ENCODE results near the gene MMP21.

DNA sequence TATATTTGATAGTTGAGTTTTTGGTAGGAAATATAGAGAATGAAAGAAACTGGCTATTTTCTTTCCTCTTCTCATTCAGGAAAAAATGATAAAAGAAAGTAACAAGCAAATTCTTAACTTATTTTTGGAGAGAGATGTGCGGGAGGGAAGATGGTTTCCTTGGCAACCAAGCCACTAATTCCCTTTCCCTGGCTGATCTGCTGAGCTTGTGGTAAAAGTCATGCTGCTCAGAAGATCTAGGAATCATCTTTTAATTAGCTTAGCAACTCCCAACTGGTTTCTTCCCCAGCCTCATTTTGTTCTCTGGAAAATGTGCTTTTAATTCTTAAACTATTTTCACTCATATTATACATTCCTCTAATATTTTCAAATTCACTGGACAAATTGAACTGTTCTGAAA is 35.6 kb upstream of the MMP21 start:
- no peak for TF ChIP-seq EP300 (conservative IDR thresholded peaks at IDR 0.05; ENCODE audit: poor library complexity, severe bottlenecking)
- TF ChIP-seq, protein P1, sequence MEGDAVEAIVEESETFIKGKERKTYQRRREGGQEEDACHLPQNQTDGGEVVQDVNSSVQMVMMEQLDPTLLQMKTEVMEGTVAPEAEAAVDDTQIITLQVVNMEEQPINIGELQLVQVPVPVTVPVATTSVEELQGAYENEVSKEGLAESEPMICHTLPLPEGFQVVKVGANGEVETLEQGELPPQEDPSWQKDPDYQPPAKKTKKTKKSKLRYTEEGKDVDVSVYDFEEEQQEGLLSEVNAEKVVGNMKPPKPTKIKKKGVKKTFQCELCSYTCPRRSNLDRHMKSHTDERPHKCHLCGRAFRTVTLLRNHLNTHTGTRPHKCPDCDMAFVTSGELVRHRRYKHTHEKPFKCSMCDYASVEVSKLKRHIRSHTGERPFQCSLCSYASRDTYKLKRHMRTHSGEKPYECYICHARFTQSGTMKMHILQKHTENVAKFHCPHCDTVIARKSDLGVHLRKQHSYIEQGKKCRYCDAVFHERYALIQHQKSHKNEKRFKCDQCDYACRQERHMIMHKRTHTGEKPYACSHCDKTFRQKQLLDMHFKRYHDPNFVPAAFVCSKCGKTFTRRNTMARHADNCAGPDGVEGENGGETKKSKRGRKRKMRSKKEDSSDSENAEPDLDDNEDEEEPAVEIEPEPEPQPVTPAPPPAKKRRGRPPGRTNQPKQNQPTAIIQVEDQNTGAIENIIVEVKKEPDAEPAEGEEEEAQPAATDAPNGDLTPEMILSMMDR (IDR thresholded peaks at IDR 0.05; ENCODE audit: poor library complexity, severe bottlenecking) = no peak
- TF ChIP-seq TAF1 (IDR thresholded peaks at IDR 0.05; ENCODE audit: low read depth) = no peak
- no peak for TF ChIP-seq MXI1 (conservative IDR thresholded peaks at IDR 0.05; ENCODE audit: poor library complexity, severe bottlenecking)
- TF ChIP-seq SMC3 (conservative IDR thresholded peaks at IDR 0.05; ENCODE audit: poor library complexity) = no peak
- TF ChIP-seq, protein P2, sequence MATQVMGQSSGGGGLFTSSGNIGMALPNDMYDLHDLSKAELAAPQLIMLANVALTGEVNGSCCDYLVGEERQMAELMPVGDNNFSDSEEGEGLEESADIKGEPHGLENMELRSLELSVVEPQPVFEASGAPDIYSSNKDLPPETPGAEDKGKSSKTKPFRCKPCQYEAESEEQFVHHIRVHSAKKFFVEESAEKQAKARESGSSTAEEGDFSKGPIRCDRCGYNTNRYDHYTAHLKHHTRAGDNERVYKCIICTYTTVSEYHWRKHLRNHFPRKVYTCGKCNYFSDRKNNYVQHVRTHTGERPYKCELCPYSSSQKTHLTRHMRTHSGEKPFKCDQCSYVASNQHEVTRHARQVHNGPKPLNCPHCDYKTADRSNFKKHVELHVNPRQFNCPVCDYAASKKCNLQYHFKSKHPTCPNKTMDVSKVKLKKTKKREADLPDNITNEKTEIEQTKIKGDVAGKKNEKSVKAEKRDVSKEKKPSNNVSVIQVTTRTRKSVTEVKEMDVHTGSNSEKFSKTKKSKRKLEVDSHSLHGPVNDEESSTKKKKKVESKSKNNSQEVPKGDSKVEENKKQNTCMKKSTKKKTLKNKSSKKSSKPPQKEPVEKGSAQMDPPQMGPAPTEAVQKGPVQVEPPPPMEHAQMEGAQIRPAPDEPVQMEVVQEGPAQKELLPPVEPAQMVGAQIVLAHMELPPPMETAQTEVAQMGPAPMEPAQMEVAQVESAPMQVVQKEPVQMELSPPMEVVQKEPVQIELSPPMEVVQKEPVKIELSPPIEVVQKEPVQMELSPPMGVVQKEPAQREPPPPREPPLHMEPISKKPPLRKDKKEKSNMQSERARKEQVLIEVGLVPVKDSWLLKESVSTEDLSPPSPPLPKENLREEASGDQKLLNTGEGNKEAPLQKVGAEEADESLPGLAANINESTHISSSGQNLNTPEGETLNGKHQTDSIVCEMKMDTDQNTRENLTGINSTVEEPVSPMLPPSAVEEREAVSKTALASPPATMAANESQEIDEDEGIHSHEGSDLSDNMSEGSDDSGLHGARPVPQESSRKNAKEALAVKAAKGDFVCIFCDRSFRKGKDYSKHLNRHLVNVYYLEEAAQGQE (IDR thresholded peaks at IDR 0.05; ENCODE audit: borderline replicate concordance) = no peak
- no peak for TF ChIP-seq POLR2AphosphoS5 (IDR thresholded peaks at IDR 0.05)
- TF ChIP-seq RAD21 (conservative IDR thresholded peaks at IDR 0.05) = no peak

Data from neural cell (in vitro differentiated cells).